Coronary artery (tissue), 2 donors: Measurements from ENCODE around the gene CDH13.

Experiments
- DNase-seq: peaks from one replicate; pipeline ENCODE4 v3.0.0-alpha.2; 2017; ENCODE audit warnings: low spot score
- H3K27ac ChIP-seq, 2 donors: fragments of 200-600 bp; sonication (generic); one replicate each; pipeline ENCODE4 v1.5.1; 2016 to 2019
- H3K4me3 ChIP-seq: fragments of 200-600 bp; sonication (generic); 2 replicates; pipeline ENCODE4 v1.5.1; 2016; ENCODE audit warnings: mild to moderate bottlenecking, moderate library complexity
- TF ChIP-seq, protein P1 (sequence below): fragments of 200-600 bp; sonication (generic); IDR thresholded peaks from one replicate; pipeline ENCODE4 v1.5.1; 2019; ENCODE audit warnings: antibody characterized with exemption

Gene CDH13

DNA sequence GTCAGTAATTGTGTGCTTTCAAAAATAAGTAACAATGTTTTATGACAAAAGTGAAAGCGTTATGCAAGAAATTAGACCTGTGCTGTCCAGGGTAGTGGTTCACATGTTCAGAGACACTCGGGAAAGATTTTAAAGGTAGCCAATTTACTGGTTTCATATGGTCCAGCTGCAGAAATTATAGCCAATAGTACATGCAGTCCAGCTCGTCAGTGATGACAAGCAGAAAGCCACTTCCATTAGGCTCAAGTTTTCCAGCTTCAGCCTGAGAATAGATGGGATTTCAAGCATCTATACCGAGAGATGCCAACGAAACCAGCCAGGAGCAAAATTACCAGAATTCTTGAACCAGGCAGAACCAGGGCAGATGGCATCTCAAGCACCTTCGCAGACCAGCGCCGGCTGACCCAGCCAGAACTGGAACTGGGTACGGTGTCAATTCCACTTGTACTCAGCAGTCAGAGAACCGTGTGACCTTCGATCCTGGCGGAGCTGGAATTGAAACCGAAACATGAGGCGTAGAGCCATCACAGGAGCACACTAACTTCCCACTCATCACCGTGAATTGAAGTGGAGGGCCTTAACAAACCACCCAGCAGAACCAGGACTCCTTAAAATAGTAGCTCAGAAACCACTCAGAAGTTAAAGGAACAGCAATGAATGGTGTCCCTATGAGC is 973.2 kb downstream of the CDH13 start:
- no peak for DNase-seq
- no peak overlapping the region for H3K27ac ChIP-seq
- TF ChIP-seq, protein P1, sequence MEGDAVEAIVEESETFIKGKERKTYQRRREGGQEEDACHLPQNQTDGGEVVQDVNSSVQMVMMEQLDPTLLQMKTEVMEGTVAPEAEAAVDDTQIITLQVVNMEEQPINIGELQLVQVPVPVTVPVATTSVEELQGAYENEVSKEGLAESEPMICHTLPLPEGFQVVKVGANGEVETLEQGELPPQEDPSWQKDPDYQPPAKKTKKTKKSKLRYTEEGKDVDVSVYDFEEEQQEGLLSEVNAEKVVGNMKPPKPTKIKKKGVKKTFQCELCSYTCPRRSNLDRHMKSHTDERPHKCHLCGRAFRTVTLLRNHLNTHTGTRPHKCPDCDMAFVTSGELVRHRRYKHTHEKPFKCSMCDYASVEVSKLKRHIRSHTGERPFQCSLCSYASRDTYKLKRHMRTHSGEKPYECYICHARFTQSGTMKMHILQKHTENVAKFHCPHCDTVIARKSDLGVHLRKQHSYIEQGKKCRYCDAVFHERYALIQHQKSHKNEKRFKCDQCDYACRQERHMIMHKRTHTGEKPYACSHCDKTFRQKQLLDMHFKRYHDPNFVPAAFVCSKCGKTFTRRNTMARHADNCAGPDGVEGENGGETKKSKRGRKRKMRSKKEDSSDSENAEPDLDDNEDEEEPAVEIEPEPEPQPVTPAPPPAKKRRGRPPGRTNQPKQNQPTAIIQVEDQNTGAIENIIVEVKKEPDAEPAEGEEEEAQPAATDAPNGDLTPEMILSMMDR: no peak
- no peak overlapping the region for H3K4me3 ChIP-seq

DNA sequence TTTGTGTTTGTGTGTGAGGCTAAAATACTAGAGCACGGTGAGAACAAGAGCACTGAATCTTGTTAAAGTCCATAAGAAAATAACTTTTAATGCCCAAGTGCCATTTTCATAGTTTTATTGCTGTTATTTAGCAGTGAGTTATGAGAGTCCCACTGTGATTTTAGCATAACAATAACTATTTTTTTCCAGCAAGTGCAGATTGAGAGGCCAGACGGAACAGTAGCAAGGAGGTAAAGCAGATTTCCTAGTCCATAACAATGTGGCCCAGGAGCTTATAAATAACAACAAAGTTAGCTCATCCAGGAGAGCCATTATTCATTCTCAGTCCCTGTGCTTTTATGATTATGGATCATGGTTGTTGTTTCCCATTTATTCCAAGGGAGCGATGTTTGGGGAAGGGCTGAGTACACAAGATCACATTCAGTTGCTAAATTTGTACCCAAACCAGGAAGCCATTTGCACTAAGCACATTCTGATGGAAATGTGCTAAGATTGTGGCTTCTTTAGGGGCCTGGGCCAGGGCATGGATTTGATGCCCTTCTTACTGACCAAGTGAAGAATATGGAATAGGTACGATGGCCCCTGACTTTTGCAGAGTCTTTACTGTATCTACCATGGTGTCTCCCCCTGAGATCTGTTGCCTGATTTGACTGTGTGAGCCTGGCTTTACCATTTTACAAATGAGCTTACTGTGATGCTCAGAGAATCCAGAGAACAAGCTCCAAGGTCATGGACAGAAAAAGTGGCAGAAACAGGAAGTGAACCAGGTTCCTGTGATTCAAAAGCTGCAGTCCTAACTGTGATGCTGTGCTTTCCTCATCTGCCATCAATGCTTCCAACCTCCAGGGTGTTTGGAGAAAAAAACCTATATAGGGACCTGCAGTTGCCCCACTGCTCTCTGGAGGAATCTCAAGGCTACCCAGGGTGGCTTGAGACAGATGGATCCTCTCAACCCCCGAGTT is 976.3 kb downstream of the CDH13 start:
- H3K4me3 ChIP-seq: no peak overlapping the region
- no peak for DNase-seq
- H3K27ac ChIP-seq: no peak overlapping the region
- TF ChIP-seq, protein P1: no peak

DNA sequence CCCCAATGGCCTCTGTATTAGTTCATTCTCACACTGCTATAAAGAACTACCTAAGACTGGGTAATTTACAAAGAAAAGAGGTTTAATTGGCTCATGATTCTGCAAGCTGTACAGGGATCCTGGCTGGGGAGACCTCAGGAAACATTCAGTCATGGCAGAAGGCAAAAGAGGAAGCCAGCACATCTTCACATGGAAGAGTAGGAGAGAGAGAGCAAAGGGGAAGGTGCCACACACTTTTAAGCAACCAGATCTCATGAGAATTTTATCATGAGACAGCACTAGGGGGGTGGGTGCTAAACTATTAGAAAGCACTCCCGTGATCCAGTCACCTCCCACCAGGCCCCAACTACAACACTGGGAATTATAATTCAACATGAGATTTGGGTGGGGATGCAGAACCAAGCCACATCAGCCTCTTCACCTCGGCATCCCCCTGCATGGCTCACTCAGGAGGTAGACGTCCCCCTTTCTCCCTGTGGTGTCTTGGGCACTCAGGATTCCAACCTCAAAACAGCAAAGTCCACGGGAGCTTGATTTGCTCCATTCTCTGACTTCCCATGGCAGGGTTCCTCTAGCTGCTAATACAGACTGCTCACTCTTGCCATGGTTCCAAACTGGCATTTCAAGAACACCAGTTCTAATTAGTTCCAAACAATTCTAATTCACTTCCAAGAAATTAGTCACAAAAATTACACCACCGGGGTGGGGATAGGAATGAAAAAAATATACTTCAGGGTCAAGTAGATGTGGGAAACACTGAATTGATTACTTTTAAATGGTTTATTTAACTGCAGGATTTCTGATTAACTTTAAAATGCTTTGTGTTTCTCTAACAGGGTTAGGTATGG is 977.2 kb downstream of the CDH13 start:
- Histone ChIP-seq H3K4me3 (no peak overlapping the region), H3K27ac (no peak overlapping the region)
- no peak for DNase-seq
- TF ChIP-seq, protein P1: no peak

DNA sequence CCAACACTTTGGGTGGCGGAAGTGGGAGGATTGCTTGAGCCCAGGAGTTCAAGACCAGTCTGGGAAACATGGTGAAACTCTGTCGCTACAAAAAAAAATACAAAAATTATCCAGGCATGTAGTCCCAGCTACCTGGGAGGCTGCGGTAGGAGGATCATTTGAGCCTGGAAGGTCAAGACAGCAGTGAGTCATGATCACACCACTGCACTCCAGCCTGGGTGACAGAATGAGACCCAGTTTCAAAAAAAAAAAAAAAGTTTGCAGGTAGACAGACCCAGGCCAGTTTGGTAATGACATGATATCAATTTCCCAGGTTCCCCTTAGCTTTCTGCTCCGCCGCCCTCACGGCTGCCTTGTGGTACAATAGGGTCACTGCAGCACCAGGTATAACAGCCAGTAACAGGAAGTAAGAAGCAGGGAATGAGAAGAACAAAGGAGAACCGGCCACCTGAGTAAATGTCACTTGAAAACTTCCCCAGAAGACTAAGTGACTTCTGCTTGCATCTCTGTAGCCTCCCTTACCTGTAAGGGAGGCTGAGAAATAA is 979.8 kb downstream of the CDH13 start:
- Histone ChIP-seq H3K27ac (no peak overlapping the region), H3K4me3 (no peak overlapping the region)
- TF ChIP-seq, protein P1: no peak
- no peak for DNase-seq

DNA sequence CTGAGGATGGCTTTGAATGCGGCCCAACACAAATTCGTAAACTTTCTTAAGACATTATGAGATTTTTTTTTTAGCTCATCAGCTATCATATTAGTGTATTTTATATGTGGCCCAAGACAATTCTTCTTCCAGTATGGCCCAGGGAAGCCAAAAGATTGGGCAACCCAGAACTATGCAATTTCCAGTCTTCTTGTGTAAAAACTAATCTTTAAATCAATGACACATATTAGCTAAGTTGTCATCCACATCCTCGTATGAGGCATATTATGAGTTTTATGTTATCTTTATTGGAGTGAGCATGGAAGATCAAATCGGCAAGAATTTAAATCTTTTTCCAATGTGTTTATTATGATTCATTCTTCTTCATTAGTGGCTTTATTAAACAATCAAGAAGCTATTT is 982.4 kb downstream of the CDH13 start:
- TF ChIP-seq, protein P1: no peak
- DNase-seq: no peak
- no peak overlapping the region for H3K4me3 ChIP-seq
- no peak overlapping the region for H3K27ac ChIP-seq

DNA sequence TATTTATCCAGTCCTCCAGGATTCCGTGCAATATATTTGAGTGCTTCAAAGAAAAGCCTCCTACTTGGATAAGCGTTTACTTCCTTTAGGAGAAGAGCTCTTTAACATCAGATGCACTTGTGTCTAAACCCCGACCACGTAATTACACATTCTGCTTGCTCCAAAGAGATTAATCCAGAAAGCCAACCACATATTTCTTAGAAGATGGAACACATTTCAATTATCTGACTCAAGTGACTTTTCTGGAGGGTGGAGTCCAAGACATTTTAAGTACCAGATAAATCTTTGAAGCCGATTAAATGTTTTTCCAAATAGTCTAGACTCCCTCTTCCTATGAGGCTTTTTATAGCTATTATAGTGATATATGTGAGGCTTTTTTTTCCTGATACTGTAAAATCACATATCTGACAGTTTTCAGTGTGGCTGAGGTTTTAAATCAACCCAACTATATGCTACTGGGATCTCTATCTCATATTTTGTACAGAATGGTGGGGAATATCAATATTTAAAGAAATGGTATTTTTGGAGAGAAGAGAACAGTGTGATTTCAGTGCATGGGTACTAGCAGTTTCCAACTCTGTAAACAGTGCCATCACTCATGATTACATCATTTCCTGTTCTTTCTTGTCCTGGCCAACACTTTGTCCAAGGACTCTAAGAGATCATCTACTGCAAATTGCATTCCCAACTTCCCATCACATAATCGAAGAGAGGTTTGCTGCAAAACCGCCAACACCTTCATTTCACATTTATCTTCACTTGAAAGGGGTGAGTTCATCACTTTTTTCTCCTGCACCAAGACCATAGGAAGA is 988.6 kb downstream of the CDH13 start:
- TF ChIP-seq, protein P1: no peak
- no peak for DNase-seq
- Histone ChIP-seq H3K4me3 (no peak overlapping the region), H3K27ac (no peak overlapping the region)
